Hematopoietic multipotent progenitor cell (in vitro differentiated cells): ENCODE measurements around the gene SATB1. TPM values are rescaled to one million over a fixed set of nuclear protein-coding genes. Genes with fewer than 3 reads are reported as not detected.

Experiments used
- DNase-seq, 3 donors: peaks; one replicate each; pipeline ENCODE4 v3.0.0-alpha.2; 2011 to 2015; ENCODE audit warnings: low read depth in 2 of 3, low spot score in 2 of 3
- total RNA-seq: library from RNA; depleted of rRNA; stranded (reverse); fragments of >200 nt; gene quantifications from one replicate; pipeline ENCODE4 v1.2.3, GENCODE V29; 2012

The SATB1 gene
- total RNA-seq, 1 donor = 141 TPM

DNA sequence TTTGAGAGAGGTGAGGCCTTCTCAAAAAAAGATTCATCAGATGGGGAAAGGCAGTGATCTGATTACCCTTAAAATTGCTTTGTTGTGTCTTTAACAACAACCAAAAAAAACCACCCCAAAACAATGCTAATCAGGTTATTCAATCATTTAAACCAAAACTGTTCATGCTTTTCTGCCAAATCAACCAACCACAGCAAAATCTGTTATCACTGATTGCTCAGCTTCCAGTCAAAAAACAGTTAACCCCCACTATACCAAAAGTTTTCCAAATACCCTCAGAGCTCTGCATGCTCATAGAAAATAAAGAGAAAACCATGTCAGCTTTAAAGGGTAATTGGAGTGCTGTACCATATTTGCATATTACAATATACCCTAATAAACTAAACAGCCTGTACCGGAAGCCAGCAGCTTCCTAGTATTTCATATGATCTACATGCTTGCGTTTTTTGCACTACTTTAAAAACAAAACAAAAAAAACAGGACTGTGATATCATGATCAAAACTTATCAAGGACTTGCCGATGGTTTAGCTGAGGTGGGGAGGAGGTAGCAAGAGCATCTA lies 22.8 kb downstream of the SATB1 start:
- DNase-seq = peak in 1 of 3 donors; percentile 14

- no peak for DNase-seq
These were observed 23.7 kb downstream of the SATB1 start for GRCh38 chr3:18401300-18401961.

DNA sequence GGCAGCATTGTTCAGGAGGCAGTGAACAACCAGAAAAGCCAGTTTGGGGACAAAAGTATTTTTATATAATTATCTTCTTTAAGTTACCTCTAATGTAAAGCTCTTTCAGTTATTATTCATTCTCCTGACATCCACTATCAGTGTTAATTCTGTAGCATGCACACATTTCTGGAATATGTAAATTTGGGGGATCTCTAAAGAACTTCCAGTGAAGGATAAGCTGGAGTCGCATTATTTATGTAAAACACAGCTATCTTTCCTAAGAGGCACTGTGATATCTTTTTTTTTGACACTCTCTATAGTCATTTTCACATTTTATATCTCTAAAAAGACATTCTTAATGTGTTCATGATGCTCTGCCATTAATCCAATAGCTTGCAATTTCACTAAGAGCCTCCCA lies 26.7 kb downstream of the SATB1 start:
- no peak for DNase-seq

DNA sequence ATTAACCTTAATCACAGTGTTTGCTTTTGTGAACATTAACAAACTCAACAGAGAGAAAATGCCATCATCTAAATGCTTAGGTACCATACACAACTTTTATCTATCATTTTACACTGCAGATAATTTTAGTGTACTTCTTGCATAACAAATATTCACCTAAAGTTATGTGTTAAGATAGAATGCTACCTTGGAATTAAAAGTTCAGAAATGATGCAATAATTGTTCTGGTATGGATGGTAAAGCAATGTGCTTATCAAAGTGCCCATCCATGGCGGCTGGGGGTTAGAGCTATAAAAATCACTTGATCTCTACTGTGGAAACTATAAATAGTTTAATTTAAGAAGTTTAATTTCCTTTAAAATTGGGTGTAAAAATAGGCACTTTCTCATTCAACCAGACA lies 28.7 kb downstream of the SATB1 start:
- no peak for DNase-seq

- no peak for DNase-seq
These were observed 30.6 kb downstream of the SATB1 start for GRCh38 chr3:18394384-18394995.

DNA sequence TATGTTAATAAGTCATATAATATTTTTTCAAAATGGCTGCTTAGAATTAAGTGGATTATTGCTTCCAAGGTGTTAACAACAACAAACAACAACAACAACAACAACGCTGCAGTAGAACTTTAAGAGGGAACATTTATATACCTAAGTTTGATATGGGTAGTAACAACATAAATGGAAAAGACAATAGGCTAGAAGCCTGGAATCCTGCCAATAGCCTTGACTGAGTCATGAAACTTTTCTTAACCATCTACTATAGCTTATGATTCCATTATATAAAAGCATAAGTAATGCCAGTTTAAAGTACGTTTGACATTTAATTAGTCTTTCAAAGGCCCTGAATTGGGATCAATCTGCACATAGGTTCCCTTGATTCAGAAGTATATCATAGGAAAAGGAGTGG lies 31.2 kb downstream of the SATB1 start:
- DNase-seq = no peak

- DNase-seq = no peak
These were observed 35.0 kb downstream of the SATB1 start for GRCh38 chr3:18390024-18390660.

GRCh38 chr3:18389108-18389733 lies 35.9 kb downstream of the SATB1 start:
- DNase-seq = peak; percentile 19 to 77 (median 42)

- DNase-seq = no peak
These were observed 38.8 kb downstream of the SATB1 start for GRCh38 chr3:18386274-18386890.

GRCh38 chr3:18385706-18386105 lies 39.4 kb downstream of the SATB1 start:
- no peak for DNase-seq

- DNase-seq = no peak
These were observed 42.3 kb downstream of the SATB1 start for GRCh38 chr3:18382760-18383369.

- DNase-seq = no peak
These were observed 45.5 kb downstream of the SATB1 start for GRCh38 chr3:18379647-18380046.

DNA sequence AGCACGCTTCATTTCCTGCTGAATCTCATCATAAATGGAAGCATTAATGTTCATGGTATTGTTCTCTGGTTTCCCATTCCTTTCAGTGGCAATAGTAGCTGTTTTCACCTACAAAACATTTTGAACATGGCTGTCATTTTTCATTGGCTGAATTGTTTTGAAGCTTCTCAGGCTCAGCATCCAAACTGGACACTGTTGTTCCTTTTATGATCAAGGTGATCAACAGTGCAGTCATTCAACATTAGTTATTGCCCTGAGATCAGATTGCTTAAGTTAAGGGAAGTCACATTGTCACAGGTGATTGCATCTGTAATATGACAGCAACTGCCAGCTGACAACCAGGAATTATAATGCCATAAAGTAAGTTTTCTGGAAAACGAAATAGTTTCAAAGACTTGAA lies 46.9 kb downstream of the SATB1 start:
- DNase-seq = no peak

DNA sequence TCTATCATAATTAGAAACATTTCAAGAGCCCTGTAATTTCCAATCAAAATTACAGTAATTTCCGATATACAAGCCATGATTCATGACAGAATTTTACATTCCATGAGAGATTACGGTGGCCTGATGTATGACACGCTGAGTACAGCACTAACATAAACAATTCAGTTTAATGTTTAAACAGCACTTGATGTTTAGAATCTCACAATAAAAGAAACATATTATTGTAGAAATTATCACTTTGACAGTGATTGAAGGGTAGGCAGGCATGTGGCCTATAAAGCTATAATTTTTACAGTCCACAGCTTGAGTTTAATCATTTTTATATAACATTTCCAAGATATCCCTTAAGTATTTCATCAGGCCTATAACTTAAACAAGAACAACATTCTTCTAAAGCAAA lies 48.5 kb downstream of the SATB1 start:
- DNase-seq = no peak

DNA sequence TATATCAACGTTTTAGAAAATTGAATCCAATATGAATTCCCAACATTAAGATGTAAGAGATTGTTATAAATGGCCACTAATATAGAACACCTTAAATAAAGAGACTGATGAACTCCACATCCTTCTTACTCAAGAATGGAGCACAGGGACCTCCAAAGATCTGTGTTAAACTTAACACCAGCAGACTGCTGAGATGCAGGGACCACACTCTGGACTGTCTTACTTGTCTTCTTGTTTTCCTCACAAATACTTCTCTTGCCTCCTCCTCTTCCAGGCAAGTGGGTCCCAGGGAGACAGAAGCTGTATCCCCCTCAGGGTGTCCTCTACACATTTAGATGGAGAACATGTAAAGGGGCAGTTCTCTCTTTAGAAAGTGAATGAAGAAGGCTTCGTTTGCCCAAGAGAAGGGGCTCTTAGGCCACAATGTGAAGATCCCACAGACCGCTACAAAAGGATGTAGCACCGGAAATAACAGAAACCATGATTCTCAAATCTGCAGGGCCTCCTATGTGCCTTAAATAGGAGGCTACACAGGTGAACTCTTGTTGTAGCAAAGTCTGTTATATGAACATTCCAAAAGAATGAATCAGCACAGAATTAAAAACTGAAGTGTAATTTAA lies 52.2 kb downstream of the SATB1 start:
- no peak for DNase-seq

DNA sequence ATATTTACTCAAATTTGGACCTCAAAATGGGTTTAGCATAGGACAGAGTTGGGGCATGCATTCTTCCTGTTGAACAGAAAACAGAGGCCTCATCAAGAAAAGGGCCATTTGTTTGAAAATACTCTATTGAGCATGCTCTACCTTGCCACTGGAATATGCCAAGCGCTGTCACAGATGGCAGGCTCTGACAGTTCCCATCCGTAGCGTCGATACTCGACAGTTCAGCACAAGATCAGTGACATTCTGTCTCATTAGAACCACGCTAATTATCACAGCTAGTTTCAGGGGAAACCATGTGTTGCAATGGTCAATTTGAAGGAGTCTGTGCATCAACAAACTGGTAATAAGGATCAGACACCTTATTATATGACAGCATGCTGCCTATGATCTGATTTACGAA lies 54.5 kb downstream of the SATB1 start:
- no peak for DNase-seq

DNA sequence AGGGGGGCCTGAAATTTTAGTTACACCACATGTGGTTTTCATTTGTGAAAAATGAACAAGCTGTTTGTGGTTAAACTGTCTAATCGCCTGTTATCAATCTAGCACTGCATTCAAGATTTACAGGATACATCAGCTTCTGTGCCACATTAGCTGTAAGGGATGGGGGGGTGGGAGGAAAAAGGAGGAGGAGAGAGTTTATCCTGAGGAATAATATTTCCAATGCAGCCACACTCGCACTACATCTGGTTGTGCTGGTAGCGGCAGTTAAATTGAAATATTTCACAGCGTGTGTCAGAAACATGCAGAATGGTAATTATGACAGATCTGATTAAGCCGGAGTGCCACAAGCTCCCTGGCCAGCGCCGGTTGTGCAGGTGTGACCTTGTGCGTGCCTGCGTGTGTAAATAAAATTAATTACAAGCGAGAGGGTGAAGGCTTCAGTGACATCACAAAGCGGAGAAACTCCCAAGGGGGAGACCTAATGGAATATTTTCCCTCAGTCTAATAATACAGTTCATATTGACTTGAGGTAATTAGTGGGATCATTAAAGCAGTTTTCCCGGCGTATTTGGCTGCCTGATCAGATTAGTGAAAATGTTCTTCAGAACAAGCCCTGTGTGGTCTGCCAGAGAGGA lies 55.5 kb downstream of the SATB1 start:
- DNase-seq = peak in 2 of 3 donors; percentile 45 to 84

GRCh38 chr3:18366258-18366657 lies 58.9 kb downstream of the SATB1 start:
- DNase-seq = no peak

DNA sequence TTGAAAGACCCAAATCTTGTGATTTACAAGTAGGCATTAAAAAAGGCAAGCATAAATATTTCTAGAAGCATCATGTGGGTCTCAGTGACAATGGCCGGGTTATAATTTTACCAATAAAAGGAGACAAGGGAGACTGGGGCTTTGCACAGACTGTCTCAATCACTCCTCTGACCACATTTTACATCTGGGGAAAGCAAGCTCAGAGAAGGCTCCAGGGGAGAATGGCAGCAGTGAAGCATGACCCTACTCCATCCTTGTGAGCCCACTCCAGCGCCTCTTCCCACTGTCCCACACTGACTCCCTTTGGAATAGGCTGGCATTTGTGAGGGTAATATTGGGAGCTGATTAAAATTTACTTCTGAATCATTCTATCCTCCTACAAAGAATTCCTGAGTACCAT lies 61.8 kb downstream of the SATB1 start:
- DNase-seq = no peak

GRCh38 chr3:18357747-18358146 lies 67.4 kb downstream of the SATB1 start:
- no peak for DNase-seq
